ENCODE data around the gene POLR2E. TPM values are rescaled to one million over a fixed set of nuclear protein-coding genes. Genes with fewer than 3 reads are reported as not detected.

The POLR2E gene
- total and polyA plus RNA-seq, 9 of the 15 experiments (the other 6 are each of a cell fraction or from before 2014, with no cell fraction given) = 3.4 to 413 (median 244) TPM

DNA sequence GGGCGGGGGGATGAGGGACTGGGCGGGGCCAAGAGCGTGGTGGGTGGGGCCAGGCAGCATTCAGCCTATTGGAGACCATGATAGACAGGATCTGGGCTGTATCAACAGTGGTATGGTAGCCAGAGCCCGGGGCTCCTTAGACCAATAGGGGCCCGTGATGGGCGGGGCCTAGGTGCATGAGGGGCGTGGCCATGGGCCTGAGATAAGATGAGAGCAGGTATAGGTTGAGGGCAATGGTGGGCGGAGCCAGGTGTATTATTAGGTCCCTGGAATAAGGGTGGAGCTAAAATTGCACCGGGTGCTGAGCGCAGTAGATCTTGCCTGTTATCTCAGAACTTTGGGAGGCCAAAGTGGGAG is 50.0 kb downstream of the POLR2E start (continued):
- TF ChIP-seq SMAD2 (IDR thresholded peaks at IDR 0.05; ENCODE audit: low read depth, low read length) (no peak), IRF2 (CRISPR knock-in tag; IDR thresholded peaks at IDR 0.05) (no peak), CBX2 (IDR thresholded peaks at IDR 0.05; ENCODE audit: insufficient read depth, low read length, poor library complexity, severe bottlenecking) (no peak), ZEB2 (IDR thresholded peaks at IDR 0.05) (0 out of 2 replicates have a peak, but pooled peaks have one; percentile 35), ZNF274 (IDR thresholded peaks at IDR 0.05; ENCODE audit: borderline replicate concordance, low read depth, low read length) (no peak), FUS (optimal IDR thresholded peaks at IDR 0.05; ENCODE audit: low read depth, low read length) (no peak), SREBF2 (CRISPR knock-in tag; IDR thresholded peaks at IDR 0.05) (no peak), MYNN (IDR thresholded peaks at IDR 0.05) (0 out of 2 replicates have a peak, but pooled peaks have one; percentile 7), MYNN (CRISPR knock-in tag; IDR thresholded peaks at IDR 0.05) (no peak), SP2 (IDR thresholded peaks at IDR 0.05; ENCODE audit: extremely low read depth, low read depth, low read length, poor library complexity, severe bottlenecking) (peak; percentile 66), SNRNP70 (optimal IDR thresholded peaks at IDR 0.05; ENCODE audit: low read depth, low read length) (no peak)
- TF ChIP-seq, protein P1, sequence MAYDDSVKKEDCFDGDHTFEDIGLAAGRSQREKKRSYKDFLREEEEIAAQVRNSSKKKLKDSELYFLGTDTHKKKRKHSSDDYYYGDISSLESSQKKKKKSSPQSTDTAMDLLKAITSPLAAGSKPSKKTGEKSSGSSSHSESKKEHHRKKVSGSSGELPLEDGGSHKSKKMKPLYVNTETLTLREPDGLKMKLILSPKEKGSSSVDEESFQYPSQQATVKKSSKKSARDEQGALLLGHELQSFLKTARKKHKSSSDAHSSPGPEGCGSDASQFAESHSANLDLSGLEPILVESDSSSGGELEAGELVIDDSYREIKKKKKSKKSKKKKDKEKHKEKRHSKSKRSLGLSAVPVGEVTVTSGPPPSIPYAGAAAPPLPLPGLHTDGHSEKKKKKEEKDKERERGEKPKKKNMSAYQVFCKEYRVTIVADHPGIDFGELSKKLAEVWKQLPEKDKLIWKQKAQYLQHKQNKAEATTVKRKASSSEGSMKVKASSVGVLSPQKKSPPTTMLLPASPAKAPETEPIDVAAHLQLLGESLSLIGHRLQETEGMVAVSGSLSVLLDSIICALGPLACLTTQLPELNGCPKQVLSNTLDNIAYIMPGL (CRISPR knock-in tag; IDR thresholded peaks at IDR 0.05) = no peak
- TF ChIP-seq, protein P2, sequence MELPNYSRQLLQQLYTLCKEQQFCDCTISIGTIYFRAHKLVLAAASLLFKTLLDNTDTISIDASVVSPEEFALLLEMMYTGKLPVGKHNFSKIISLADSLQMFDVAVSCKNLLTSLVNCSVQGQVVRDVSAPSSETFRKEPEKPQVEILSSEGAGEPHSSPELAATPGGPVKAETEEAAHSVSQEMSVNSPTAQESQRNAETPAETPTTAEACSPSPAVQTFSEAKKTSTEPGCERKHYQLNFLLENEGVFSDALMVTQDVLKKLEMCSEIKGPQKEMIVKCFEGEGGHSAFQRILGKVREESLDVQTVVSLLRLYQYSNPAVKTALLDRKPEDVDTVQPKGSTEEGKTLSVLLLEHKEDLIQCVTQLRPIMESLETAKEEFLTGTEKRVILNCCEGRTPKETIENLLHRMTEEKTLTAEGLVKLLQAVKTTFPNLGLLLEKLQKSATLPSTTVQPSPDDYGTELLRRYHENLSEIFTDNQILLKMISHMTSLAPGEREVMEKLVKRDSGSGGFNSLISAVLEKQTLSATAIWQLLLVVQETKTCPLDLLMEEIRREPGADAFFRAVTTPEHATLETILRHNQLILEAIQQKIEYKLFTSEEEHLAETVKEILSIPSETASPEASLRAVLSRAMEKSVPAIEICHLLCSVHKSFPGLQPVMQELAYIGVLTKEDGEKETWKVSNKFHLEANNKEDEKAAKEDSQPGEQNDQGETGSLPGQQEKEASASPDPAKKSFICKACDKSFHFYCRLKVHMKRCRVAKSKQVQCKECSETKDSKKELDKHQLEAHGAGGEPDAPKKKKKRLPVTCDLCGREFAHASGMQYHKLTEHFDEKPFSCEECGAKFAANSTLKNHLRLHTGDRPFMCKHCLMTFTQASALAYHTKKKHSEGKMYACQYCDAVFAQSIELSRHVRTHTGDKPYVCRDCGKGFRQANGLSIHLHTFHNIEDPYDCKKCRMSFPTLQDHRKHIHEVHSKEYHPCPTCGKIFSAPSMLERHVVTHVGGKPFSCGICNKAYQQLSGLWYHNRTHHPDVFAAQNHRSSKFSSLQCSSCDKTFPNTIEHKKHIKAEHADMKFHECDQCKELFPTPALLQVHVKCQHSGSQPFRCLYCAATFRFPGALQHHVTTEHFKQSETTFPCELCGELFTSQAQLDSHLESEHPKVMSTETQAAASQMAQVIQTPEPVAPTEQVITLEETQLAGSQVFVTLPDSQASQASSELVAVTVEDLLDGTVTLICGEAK (IDR thresholded peaks at IDR 0.05) = no peak
- TF ChIP-seq, protein P2 (CRISPR knock-in tag; IDR thresholded peaks at IDR 0.05) = no peak

All from K562 (cell line).